Measurements from ENCODE around the gene TBX5. TPM values are rescaled to one million over a fixed set of nuclear protein-coding genes. Genes with fewer than 3 reads are reported as not detected.
A peak's percentile ranks its signal among the peaks of the same experiment; 100 is the strongest.

Gene TBX5
- total RNA-seq, 4 donors from 2014 or later = 8.6 to 38.8 (median 28.0) TPM

GRCh38 chr12:114414866-114415524 lies 9.1 kb upstream of the TBX5 start:
- H3K27ac ChIP-seq = peak overlapping the region in 3 of 4 donors; percentile 91 to 94 (median 93)
- TF ChIP-seq POLR2AphosphoS5 (IDR thresholded peaks at IDR 0.05) (no peak), POLR2A (IDR thresholded peaks at IDR 0.05) (no peak), EP300 (IDR thresholded peaks at IDR 0.05) (no peak)
- TF ChIP-seq, protein P1, sequence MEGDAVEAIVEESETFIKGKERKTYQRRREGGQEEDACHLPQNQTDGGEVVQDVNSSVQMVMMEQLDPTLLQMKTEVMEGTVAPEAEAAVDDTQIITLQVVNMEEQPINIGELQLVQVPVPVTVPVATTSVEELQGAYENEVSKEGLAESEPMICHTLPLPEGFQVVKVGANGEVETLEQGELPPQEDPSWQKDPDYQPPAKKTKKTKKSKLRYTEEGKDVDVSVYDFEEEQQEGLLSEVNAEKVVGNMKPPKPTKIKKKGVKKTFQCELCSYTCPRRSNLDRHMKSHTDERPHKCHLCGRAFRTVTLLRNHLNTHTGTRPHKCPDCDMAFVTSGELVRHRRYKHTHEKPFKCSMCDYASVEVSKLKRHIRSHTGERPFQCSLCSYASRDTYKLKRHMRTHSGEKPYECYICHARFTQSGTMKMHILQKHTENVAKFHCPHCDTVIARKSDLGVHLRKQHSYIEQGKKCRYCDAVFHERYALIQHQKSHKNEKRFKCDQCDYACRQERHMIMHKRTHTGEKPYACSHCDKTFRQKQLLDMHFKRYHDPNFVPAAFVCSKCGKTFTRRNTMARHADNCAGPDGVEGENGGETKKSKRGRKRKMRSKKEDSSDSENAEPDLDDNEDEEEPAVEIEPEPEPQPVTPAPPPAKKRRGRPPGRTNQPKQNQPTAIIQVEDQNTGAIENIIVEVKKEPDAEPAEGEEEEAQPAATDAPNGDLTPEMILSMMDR (IDR thresholded peaks at IDR 0.05) = no peak
- no peak for ATAC-seq

GRCh38 chr12:114414031-114414865 lies 8.3 kb upstream of the TBX5 start:
- no peak for TF ChIP-seq EP300 (IDR thresholded peaks at IDR 0.05)
- H3K27ac ChIP-seq = peak overlapping the region in 3 of 4 donors; percentile 91 to 94 (median 93)
- WGBS, 2 donors (ENCODE audit: low coverage in 1 of 2) = 58 to 61% methylated on average over 7 to 18 of the region's 48 CpGs
- H3K9me3 ChIP-seq = no peaks in the 10 kb centered on the region
- ATAC-seq = no peak
- H3K36me3 ChIP-seq = no peaks in the 10 kb centered on the region
- peak overlapping the region in 1 of 2 donors; percentile 7 for H3K4me3 ChIP-seq
- H3K4me1 ChIP-seq = peaks cover 0 to 54% (median 0%) of the 10 kb centered on the region in 3 donors
- peaks cover 18% of the 10 kb centered on the region for H3K27me3 ChIP-seq

More at GRCh38 chr12:114414866-114415524, 9.1 kb upstream of the TBX5 start:
- WGBS, 2 donors (ENCODE audit: low coverage in 1 of 2) = 70 to 85% methylated on average over 3 to 6 of the region's 11 CpGs
- no peaks in the 10 kb centered on the region for H3K9me3 ChIP-seq
- no peaks in the 10 kb centered on the region for H3K36me3 ChIP-seq
- H3K4me1 ChIP-seq = peaks cover 0 to 60% (median 0%) of the 10 kb centered on the region in 3 donors
- no peak overlapping the region for H3K4me3 ChIP-seq
- H3K27me3 ChIP-seq = peaks cover 18% of the 10 kb centered on the region

- 56% methylated on average over 5 to 17 of the region's 20 CpGs for WGBS, 2 donors (ENCODE audit: low coverage in 1 of 2)
Observed at GRCh38 chr12:114412825-114413749, 7.1 kb upstream of the TBX5 start.

DNA sequence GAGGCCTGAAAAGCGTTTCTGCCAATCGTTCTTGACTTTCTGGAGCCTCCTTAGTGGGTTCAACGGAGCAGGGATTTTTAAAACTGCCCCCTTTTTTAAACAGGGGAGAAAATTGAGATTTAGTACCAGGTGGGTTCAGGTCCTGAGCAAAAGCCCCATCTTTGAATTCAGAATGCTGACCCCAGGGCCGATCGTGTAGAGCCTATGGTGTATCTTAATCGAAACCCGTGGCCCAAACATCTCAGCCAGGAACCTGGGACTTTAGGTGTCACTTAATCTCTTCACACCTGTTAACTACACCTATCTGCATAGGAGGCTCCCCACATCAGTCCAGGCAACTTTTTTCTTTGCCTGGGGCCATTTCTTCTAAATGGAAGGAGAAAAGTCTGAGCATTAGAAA lies 6.4 kb upstream of the TBX5 start:
- no peaks in the 10 kb centered on the region for H3K36me3 ChIP-seq
- WGBS, 2 donors (ENCODE audit: low coverage in 1 of 2) = 58 to 89% methylated on average over 4 to 7 of the region's 7 CpGs
- H3K4me3 ChIP-seq = no peak overlapping the region
- H3K27me3 ChIP-seq = peaks cover 25% of the 10 kb centered on the region
- peaks cover 0 to 58% (median 0%) of the 10 kb centered on the region in 3 donors for H3K4me1 ChIP-seq
- no peaks in the 10 kb centered on the region for H3K9me3 ChIP-seq
- no peak for ATAC-seq
- peak overlapping the region in 3 of 4 donors; percentile 91 to 94 (median 93) for H3K27ac ChIP-seq
- no peak for TF ChIP-seq POLR2A (IDR thresholded peaks at IDR 0.05)
- TF ChIP-seq, protein P1 (IDR thresholded peaks at IDR 0.05) = no peak
- no peak for TF ChIP-seq POLR2AphosphoS5 (IDR thresholded peaks at IDR 0.05)
- TF ChIP-seq EP300 (IDR thresholded peaks at IDR 0.05) = no peak

More at GRCh38 chr12:114412825-114413749, 7.1 kb upstream of the TBX5 start:
- Histone ChIP-seq H3K4me3 (peak overlapping the region in 1 of 2 donors; percentile 2), H3K9me3 (no peaks in the 10 kb centered on the region), H3K27me3 (peaks cover 18% of the 10 kb centered on the region), H3K36me3 (no peaks in the 10 kb centered on the region), H3K27ac (peak overlapping the region in 3 of 4 donors; percentile 91 to 94 (median 93)), H3K4me1 (peaks cover 0 to 58% (median 0%) of the 10 kb centered on the region in 3 donors)
- TF ChIP-seq EP300 (IDR thresholded peaks at IDR 0.05) (no peak), POLR2A (IDR thresholded peaks at IDR 0.05) (no peak)
- TF ChIP-seq, protein P1 (IDR thresholded peaks at IDR 0.05) = no peak
- no peak for ATAC-seq
